ENCODE data around the gene TRAPPC3.

TRAPPC3 gene

GRCh38 chr1:36125129-36125991, 23.9 kb downstream of the TRAPPC3 start, which contains the start of gene COL8A2:
COL8A2 (minus strand) TSS chr1:36125222; CDS start chr1:36100242, 24,980 bp downstream.
- DNase-seq: no peak

GRCh38 chr1:36124404-36125128, 24.7 kb downstream of the TRAPPC3 start:
- DNase-seq: no peak

GRCh38 chr1:36123356-36123755, 25.9 kb downstream of the TRAPPC3 start:
- DNase-seq: no peak

- DNase-seq: no peak
These were observed 26.9 kb downstream of the TRAPPC3 start for GRCh38 chr1:36122062-36123030.

GRCh38 chr1:36119456-36119855, 29.8 kb downstream of the TRAPPC3 start:
- no peak for DNase-seq

GRCh38 chr1:36118447-36119204, 30.7 kb downstream of the TRAPPC3 start:
- no peak for DNase-seq

- no peak for DNase-seq
These were observed 32.4 kb downstream of the TRAPPC3 start for GRCh38 chr1:36116901-36117300.

- DNase-seq: no peak
These were observed 33.4 kb downstream of the TRAPPC3 start for GRCh38 chr1:36115931-36116330.

- DNase-seq: no peak
These were observed 34.1 kb downstream of the TRAPPC3 start for GRCh38 chr1:36115200-36115669.

GRCh38 chr1:36114371-36114770, 34.9 kb downstream of the TRAPPC3 start:
- DNase-seq: no peak

GRCh38 chr1:36112823-36113222, 36.5 kb downstream of the TRAPPC3 start:
- no peak for DNase-seq

GRCh38 chr1:36111151-36111550, 38.1 kb downstream of the TRAPPC3 start:
- DNase-seq: no peak

GRCh38 chr1:36109041-36109679, 40.1 kb downstream of the TRAPPC3 start:
- DNase-seq: no peak

GRCh38 chr1:36108314-36108713, 41.0 kb downstream of the TRAPPC3 start:
- no peak for DNase-seq

- no peak for DNase-seq
These were observed 41.9 kb downstream of the TRAPPC3 start for GRCh38 chr1:36107394-36107793.

GRCh38 chr1:36106269-36106668, 43.0 kb downstream of the TRAPPC3 start:
- no peak for DNase-seq

GRCh38 chr1:36101546-36101945, 47.7 kb downstream of the TRAPPC3 start:
- DNase-seq: no peak

GRCh38 chr1:36100376-36100775, 48.9 kb downstream of the TRAPPC3 start:
- no peak for DNase-seq

- DNase-seq: no peak
These were observed 49.5 kb downstream of the TRAPPC3 start for GRCh38 chr1:36099681-36100341.

- DNase-seq: no peak
These were observed 50.5 kb downstream of the TRAPPC3 start for GRCh38 chr1:36098650-36099365.

Measured in NCI-H187 treated with DMSO at 0.1 percent for 48 hours (cell line).